NCI-H510A treated with DMSO at 0.1 percent for 48 hours (cell line): ENCODE results near the gene GLRX2.
"Not testable (repeated sequence)": the region's sequence is repeated elsewhere in the genome, so short reads cannot be mapped to it uniquely, and the experiment has no call there.

ENCODE experiments used
- DNase-seq: peaks from one replicate; lab custom pipeline; 2025; lab: John Stamatoyannopoulos, UW

The GLRX2 gene, protein sequence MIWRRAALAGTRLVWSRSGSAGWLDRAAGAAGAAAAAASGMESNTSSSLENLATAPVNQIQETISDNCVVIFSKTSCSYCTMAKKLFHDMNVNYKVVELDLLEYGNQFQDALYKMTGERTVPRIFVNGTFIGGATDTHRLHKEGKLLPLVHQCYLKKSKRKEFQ

DNA sequence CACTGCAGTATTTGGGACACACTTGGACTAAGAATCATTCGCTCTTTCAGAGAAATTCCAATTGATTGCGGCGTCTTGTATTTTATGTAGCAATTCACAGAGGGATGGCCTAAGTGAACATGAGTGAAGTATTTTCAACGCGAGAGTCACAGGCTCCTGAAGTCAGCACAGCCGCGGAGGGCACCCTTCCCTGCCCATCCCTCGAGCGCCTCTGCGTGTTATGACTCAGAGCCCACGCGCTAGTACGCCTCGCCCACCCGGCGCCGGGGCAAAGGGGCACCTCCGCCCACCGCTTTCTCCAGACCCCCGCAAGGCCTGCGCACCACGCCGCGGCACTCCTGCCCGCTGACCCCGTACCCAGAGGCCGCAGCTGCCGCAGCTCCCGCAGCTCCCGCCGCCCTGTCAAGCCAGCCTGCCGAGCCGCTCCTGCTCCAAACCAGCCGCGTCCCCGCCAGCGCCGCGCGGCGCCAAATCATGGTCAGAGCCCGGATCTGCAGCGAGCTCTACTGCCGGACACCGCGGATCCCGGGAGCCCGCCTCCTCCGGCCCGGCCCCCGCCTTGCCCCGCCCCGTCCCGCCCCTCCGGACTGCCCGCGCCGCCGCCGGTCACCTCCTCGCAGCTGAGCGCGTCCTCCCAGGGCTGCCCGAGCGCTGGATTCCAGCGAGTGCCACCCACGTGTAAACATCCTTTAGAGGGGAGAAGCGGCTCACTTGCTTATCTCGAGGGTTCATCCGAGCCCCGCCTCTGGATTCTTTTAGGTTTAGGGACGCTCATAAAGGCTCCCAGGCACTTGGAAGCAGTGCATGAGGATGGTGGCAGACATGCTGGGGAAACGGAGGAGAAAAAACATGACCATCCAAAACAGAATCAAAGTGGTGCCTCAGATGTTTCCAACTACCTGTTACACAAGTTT, at the start of gene GLRX2:
TSS of gene GLRX2 (minus strand) at position 508 of the 914 bp plus-strand sequence. CDS start at position 476, 32 bp downstream.
- DNase-seq: peak; percentile 74

DNA sequence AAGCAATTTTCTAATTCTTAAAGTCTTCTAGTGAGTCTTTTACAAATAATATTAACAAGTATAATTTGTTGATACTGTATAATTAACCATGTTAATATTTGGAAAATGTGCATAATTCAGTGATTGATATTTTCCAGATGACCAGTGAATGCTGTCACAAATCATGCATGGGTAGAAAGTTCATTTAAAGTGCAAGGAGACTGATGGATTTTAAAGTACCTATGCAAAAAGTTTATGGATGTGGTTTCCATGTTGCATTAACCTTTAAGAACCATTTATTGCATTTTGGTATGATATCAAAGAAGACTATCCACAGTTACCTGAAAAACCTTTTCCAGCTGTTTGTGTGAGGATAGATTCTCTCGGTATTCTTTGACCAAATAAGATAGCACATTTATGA, 39.8 kb upstream of the GLRX2 start:
- no peak for DNase-seq

DNA sequence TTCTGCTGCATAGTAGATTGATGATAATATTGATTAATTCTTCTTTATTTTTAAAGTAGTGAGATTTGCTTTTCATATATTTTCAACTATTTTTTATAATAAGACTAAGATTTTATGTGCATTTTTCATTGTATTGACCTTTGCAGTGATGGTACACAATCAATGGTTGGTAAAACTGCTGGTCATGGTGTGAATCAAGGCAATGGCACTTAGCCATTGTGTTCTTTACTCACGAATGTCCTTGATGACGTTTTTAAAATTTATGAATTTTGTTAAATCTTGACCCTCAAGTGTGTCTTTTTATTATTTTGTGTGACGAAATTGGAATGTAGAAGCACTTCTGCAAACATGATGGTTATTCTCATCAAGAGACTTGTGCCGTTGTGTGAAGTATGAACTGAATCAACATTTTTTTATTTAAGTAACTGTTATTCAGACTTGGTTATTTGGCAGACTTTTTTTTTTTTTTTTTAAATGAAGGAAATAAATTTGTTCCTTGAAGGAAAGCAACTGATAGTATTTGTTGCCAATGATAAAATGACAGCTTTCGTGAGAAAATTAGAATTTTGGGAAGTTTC, 39.2 kb upstream of the GLRX2 start:
- DNase-seq: no peak

DNA sequence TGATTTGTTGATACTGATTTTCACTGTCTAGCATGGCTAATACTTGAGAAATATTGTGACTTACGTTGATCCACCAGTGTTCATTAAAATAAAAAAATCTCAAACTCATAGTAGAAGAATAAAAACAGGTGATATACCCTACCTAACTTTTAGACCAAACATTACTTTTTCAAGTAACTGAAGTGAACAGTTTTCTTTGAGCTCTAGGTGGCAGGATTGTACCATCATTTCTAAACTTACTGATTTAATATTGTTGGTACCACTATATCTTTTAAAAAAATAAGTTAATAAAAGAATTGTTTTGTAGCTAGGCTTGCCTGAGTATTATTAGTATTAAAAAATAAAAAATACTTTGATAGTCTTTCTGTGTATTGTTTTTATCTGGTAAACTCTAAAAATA, 38.1 kb upstream of the GLRX2 start:
- DNase-seq: no peak

DNA sequence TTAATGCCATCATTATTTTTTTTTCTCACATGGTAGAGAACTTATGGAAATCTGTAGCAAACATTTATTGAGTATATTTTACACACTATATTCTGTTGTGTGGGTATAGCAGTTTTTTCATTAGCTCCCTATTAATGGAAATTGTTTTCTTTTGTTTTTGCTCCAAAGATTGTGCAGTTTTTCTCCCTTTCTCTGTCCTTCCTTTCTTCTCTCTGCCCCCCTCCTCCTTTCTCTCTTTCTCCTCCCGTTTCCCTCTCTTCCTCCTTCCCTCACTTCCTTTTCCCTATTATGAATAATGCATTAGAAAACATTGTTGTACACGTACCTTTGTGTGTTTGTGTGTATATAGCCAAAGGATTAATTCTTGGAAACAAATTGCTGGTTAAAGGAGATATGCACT, 37.2 kb upstream of the GLRX2 start:
- no peak for DNase-seq

DNA sequence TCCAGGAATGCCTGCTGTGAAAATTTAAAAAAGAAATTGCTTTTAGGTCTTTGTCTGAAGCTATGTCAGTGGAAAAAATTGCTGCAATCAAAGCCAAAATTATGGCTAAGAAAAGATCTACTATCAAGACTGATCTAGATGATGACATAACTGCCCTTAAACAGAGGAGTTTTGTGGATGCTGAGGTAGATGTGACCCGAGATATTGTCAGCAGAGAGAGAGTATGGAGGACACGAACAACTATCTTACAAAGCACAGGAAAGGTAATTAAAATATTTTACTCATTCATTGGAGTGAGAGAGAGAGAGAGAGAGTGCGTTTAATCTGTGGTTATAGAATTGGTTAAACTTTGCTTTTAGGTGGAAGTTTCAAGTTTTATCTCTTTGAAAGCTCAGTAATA, 36.6 kb upstream of the GLRX2 start:
- no peak for DNase-seq

DNA sequence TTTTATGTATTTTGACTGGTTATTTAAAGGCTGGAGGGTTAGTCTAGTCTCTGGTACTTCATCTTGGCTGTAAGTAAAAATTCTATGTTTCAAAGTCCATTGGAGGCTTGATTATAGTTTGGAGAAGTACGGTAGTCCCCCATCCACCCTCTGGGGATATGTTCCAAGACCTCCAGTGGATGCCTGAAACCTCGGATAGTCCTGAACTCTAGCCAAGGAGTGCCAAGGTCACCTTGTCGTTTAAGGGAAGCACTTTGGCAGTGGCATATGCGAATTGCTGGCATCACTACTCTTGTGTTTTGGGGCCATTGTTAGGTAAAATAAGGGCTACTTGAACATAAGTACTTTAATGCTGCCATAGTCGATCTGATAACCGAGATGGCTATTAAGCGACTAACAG, 35.0 kb upstream of the GLRX2 start:
- DNase-seq: no peak

DNA sequence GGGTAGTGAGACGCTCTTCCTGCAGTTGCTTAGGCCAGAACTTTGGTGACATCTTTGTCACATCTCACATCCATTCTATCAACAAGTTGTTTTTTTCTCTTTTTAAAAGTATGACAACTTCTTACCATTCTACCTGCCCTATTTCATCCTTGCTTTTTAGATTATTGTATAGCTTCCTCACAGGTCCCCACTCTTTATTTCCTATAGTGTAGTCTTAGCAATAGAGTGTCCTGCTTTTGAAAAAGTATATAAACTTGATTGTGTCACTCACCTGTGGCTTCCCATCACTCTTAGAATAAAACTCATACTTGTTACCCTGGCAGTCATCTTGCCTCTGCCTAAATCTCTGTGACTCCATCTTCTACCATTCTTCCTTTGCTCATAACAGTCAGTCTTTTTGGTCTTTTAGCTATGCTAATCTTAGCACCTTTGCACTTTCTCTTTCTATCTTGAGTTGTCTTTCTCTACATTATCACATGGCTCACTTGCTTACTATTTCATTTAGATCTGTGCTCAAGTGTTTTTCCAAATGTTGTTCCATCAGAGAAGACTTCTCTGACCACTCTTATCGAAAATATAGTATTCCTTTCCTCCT, 26.1 kb upstream of the GLRX2 start:
- no peak for DNase-seq

DNA sequence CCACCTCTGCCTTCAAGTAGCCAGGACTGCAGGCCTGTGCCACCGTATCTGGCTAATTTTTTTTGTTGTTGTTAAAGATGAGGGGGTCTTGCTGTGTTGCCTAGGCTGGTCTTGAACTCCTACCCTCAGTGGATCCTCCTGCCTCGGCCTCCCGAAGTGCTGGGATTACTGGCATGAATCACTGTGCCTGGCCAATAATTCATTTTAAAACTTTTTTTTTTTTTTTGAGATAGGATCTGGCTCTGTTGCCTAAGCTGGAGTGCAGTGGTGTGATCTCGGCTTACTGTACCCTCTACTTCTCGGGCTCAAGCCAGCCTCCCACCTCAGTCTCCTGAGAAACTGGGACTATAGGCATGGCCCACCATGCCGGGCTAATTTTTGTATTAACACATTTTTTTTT, 20.2 kb upstream of the GLRX2 start:
- DNase-seq: no peak

DNA sequence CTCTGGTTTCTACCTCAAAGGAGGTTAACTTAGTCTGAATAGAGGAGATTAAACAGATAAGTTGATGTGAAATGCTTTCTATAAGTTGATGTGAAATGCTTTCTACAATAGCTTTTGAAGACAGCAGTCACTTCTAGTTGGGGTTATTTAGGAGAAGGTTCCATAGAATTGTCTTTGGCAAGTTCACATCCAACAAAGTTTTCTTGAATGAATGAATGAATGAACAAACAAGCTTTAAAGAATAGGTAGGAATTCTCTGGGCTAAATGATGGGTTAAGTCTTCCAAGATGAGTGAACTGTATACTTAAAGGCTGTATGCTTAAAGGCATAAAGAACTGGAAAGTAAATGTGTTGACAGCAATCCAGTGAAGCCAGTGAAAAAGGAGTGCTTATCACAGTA, 18.5 kb upstream of the GLRX2 start:
- DNase-seq: no peak

DNA sequence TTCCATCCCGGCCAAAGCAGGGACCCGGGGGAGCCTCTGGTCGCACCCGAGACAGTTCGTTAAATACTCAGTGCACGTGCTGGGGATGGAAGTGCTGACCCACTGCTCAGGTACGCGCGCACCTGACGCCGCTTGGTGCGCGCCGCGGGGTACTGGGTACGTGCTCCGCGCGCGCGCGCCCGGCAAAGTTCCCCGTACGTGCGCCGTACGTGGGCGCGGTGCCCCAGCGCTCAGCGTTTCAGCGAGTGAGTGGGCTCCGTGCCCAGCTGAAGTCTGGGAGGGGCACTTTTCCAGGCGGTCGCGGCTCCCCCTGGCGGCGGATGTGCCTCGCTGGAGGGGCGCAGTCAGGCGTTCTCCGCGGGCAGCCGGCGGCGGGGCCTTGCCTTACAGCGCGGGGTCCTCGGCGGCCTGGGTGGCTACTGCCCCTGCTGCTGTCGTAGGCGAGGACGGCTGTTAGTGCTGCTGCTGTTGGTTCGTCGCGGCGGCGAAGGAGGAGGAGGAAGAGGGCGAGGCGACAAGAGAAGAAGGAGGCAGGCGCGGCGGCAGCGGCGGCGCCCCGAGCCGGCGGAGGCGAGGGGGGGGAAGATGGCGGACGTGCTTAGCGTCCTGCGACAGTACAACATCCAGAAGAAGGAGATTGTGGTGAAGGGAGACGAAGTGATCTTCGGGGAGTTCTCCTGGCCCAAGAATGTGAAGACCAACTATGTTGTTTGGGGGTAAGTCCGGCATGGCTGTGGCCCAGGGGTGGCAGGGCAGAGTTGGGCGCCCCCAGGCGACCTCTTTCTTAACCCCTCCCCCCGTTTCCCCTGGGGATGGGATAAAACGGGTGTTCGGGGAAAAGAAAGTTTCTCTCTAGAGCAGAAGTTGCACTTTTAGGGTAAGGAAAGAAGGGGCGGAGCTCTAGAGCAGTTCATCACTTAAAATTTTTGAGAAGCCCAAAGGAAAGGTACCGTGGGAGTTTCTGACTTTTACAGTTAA, 16.7 kb upstream of the GLRX2 start, which contains the start of gene CDC73:
TSS of gene CDC73 (plus strand) at position 416 of the 978 bp plus-strand sequence. CDS start at position 586, 170 bp downstream.
- DNase-seq: peak; percentile 94

DNA sequence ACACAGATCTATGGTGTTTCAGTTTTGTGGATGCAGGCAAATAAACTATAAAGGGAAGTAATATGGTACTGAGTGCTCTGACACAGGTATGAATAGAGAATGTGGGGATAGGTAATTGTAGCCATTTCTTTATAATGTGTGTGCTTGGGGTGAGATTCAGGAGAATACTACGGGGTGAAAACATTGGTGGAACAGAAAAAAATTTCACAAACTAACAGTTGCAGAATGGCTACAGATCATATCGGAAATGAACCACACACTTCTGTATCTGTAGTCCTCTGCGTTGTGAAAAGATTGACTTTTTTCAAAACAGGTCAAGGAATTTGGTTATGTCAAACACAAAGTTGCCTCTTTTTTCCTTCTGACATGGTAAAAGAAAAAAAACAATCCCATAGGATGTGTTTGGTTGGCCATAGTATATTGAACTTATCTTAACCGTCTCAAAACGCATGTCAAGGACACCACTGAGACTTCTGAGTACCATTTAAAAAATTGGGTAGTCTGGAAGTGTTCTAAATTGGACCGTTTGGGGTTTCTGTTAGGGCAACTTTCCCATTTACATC, 15.5 kb upstream of the GLRX2 start:
- no peak for DNase-seq

DNA sequence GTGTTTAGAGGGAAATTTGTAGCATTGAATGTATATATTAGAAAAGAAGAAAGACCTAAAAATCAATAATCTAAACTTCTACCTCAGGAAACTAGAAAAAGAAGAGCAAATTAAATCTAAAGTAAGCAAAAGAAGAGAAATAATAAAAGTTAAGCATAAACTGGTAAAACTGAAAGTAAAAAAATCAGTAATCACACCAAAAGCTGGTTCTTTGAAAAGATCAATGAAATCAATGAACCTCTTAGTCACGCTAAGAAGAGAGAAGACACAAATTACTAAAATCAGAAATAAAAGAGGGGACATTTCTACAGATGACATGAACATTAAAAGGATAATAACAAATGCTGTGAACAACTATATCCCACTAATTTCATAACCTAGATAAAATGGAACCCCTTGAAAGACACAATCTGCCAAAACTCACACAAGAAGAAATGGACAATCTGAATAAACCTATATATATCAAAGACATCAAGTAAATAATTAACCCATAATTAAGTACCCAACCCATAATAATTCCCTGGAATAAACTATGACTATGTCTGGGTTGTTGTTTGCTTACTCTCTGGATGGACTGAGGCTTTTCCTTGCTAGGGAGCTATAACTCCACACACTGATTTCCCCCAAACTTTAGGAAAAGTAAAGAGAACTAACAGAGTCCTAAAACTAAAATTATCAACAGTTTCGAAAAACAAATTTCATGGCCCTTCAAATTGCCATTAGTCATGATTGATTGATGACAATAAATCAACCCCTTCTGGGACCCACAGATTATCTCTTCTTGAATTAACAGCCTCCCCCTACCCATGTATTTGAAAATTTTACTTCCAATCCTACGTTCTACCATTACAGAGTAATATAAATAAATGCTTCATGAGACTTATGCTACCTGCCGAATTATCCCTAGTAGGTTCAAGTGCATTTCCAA, 13.9 kb upstream of the GLRX2 start:
- no peak for DNase-seq

DNA sequence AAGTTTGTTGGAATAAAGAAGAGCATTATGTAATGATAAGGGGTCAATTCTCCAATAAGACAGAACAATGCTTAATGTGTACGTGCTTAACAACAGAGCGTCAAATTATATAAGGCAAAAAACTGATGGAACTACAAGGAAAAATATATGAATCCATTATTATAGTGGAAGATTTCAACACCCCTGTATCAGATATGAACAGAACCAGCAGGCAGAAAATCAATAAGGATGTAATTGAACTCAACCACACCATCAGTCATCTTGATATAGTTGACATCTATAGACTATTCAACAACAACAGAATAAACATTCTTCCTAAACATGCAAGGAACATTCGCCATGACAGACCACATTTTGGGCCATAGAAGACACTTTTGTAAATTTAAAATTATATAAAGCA, 13.0 kb upstream of the GLRX2 start:
- DNase-seq: no peak

DNA sequence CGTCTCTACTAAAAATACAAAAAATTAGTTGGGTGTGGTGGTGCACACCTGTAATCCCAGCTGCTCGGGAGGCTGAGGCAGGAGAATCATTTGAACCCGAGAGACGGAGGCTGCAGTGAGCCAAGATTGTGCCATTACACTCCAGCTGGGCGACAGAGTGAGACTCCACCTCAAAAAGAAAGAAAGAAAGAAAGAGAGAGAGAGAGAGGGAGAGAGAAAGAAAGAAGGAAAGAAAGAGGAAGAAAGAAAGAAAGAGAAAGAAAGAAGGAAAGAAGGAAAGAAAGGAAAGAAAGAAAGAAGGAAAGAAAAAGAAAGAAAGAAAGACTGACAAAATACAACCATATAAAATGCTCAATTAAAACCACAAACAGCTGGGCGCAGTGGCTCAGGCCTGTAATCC, 12.0 kb upstream of the GLRX2 start:
- not testable (repeated sequence) for DNase-seq

DNA sequence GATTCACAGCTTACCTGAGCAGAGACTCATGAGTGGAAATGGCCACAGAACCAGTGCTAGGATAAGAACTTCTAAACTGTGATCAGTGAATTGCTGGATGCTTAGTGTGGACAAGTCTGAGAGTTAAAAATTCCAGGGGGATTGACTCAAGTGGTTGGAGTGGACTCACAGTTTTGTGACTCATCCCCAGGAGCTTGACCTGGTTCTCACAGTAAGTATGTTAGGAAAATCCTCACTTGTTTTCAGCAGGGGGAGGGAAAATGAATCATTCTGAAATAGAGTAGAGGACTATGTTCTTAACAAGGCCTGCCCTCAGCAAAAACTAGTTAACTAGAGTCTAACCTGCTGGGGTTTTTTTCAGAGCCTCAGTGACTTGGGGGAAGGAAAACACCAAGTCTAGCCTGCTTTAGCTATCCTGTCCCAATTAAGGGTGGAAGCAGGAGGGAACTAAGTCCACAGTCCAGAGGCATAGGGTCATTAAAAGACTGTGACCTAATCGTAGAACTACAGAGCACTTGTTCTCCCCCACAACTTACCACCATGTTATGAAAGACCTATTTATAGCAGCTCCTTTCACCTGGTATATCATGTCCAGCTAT, 10.5 kb upstream of the GLRX2 start:
- DNase-seq: no peak

DNA sequence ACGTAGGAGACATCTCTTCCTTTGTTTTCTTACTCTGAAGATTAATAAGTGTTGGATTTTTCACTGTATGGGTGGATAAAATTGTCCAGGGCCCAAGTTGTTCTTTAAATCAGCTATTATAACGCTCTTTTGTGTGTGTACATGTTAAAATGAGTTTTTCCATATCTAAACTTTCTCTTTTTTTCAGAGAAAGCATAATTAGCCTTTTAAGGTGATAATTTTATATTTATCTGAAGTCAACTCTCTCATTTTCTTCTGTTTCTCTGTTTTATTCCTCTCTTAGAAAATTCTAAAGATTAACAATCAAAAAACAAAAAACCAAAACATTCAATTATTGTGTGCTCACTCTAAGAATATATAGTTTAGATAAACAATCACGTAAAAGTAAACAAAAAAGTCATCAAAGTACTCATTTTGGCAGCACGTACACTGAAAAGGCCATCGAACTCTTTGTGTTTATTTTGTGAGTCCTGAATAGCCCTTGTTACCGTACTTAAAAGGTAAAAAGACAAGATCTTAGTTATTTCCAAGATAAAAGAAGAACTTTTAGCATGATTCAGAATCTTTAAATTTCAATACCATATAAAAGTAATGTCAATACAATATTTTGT, 9.4 kb upstream of the GLRX2 start:
- DNase-seq: no peak

DNA sequence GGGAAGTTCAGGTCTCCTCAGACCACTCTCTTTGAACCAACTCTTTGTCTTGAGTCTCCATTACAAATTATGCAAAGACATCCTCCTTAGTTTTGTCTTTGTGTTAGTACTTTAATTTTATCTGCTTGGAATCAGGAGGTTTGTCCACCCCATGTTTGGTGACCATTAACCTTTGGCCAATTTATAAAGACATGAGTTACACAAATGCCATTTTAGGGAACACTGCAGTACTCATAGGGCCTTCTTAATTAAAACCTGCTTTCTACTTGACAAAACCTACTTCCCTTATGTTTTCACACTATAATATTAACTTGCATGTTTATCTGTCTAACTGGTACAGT, 8.7 kb upstream of the GLRX2 start:
- no peak for DNase-seq

DNA sequence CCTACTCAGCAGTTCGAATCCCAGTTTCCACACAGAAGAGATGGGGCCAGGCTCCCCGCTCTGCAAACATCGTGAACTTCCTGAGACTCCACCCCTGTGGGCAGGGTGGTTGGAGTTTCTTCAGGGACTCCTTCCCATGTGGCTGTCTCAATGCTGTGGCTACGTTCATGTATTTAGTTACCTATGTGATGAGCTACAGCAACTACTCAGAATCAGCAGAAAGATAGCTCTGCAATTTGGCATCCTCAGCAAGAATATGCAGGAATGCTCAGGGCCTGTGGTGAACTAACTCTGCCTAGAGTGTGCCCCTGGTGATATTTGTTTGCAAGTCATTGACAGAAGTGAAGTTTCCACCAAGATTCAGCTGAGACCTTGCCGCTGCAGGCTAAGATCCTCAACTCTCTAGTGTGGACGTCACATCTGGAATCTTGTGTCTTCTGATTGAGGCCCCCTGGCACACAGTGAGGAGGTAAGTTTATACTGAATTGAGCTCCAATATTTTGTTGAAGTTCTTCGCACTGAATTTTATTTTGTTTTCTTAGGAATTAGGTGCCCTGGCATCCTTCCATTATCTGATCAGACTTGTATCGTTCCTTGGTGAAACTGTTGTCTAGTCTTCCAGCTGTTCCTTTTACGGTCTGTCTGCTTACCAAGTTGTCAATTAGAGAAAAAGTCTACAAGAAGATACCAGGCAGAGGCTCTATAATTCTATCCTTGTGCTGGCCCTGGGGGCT, 8.2 kb upstream of the GLRX2 start:
- no peak for DNase-seq
